GM21576 (cell line): ENCODE measurements around the gene TIAM1.

ENCODE experiments used
- ATAC-seq: cut with Tn5 transposase; IDR thresholded peaks from one replicate; pipeline ENCODE4 v1.9.1; 2021; ENCODE audit warnings: mild to moderate bottlenecking, moderate library complexity; ENCODE audit not compliant: unreplicated experiment

TIAM1 gene

GRCh38 chr21:31182231-31183140 lies 161.6 kb downstream of the TIAM1 start:
- ATAC-seq = no peak

GRCh38 chr21:31181082-31181750 lies 162.8 kb downstream of the TIAM1 start:
- no peak for ATAC-seq

GRCh38 chr21:31180256-31181081 lies 163.6 kb downstream of the TIAM1 start:
- no peak for ATAC-seq

GRCh38 chr21:31176725-31177124 lies 167.3 kb downstream of the TIAM1 start:
- no peak for ATAC-seq

- ATAC-seq = no peak
These were observed 167.9 kb downstream of the TIAM1 start for GRCh38 chr21:31176080-31176551.

- ATAC-seq = no peak
These were observed 170.0 kb downstream of the TIAM1 start for GRCh38 chr21:31173881-31174555.

- ATAC-seq = no peak
These were observed 171.7 kb downstream of the TIAM1 start for GRCh38 chr21:31172328-31172727.

- ATAC-seq = no peak
These were observed 179.1 kb downstream of the TIAM1 start for GRCh38 chr21:31164713-31165694.

- no peak for ATAC-seq
These were observed 181.2 kb downstream of the TIAM1 start for GRCh38 chr21:31162827-31163226.

- ATAC-seq = no peak
These were observed 181.9 kb downstream of the TIAM1 start for GRCh38 chr21:31162079-31162699.

- no peak for ATAC-seq
These were observed 182.9 kb downstream of the TIAM1 start for GRCh38 chr21:31161157-31161556.

GRCh38 chr21:31159808-31160207 lies 184.3 kb downstream of the TIAM1 start:
- no peak for ATAC-seq

GRCh38 chr21:31158789-31159581 lies 185.1 kb downstream of the TIAM1 start:
- ATAC-seq = no peak

GRCh38 chr21:31157756-31158155 lies 186.3 kb downstream of the TIAM1 start:
- no peak for ATAC-seq

GRCh38 chr21:31156662-31157061 lies 187.4 kb downstream of the TIAM1 start:
- no peak for ATAC-seq

GRCh38 chr21:31156169-31156568 lies 187.9 kb downstream of the TIAM1 start:
- ATAC-seq = no peak

- ATAC-seq = no peak
These were observed 192.7 kb downstream of the TIAM1 start for GRCh38 chr21:31151156-31152045.
